ENCODE measurements around the gene AKAP17A. TPM values are rescaled to one million over a fixed set of nuclear protein-coding genes. Genes with fewer than 3 reads are reported as not detected.
A peak's percentile ranks its signal among the peaks of the same experiment; 100 is the strongest.

The AKAP17A gene
- total and polyA plus RNA-seq, 2 of the 13 experiments (the other 11 are each of a cell fraction or from before 2014, with no cell fraction given) = 20.5 to 26.5 TPM

DNA sequence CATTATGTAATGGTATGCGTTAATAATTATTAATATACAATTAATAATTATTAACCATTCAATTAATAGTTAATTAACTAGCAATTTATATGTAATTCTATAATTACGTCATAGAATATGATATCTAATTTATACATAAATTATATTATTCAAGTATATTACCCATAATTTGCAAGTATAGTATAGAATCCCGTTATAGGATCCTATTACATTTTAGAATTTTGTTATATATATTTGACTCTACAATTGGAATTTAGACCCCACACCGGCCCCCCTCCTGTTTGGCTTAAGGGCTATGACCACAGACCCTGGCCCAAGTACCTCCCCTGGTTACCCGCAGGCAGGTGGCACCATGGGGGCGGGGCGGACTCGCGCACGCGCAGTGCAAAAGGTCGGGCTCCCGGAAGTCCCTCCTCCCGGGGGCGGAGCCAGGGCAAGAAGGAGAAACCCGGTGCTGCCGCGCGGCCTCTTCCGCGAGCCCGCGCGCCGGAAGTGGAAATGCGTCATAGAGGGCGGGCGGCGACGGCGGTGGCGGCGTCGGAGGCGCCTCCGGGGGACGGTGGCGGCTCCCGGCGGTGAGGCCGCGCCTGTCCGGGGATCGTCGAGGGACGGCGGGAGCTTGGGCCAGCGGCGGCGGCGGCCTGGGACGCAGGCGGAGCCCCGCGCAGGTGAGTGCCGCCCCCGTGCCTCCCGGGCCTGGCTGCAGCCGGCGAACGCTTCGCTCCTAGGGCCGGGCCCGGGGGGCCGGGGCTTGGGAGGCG lies at the start of gene AKAP17A (continued):
- TF ChIP-seq BORCS8-MEF2B (CRISPR knock-in tag; IDR thresholded peaks at IDR 0.05) (0 out of 2 replicates have a peak, but pooled peaks have one; percentile 46), ELF1 (CRISPR knock-in tag; IDR thresholded peaks at IDR 0.05) (peak; percentile 93), JUND (CRISPR knock-in tag; IDR thresholded peaks at IDR 0.05) (no peak), FOXK1 (CRISPR knock-in tag; IDR thresholded peaks at IDR 0.05; ENCODE audit: borderline replicate concordance, low read depth) (peak; percentile 78; the same call in 1 of the 2 replicates), ZNF775 (CRISPR knock-in tag; IDR thresholded peaks at IDR 0.05; ENCODE audit: borderline replicate concordance) (no peak), HNRNPL (IDR thresholded peaks at IDR 0.05; ENCODE audit: low read depth, low read length) (0 out of 2 replicates have a peak, but pooled peaks have one; percentile 44), MEIS1 (CRISPR knock-in tag; IDR thresholded peaks at IDR 0.05; ENCODE audit: borderline replicate concordance) (peak; percentile 49; the same call in 1 of the 2 replicates), ZBTB7A (CRISPR knock-in tag; IDR thresholded peaks at IDR 0.05) (peak; percentile 36; the same call in 1 of the 2 replicates), SP1 (IDR thresholded peaks at IDR 0.05) (no peak), SP1 (CRISPR knock-in tag; IDR thresholded peaks at IDR 0.05) (peak; percentile 84), NR2C2 (CRISPR knock-in tag; IDR thresholded peaks at IDR 0.05; ENCODE audit: borderline replicate concordance) (peak; percentile 96), TEAD3 (CRISPR knock-in tag; optimal IDR thresholded peaks at IDR 0.05; ENCODE audit: borderline replicate concordance) (peak; percentile 21), PHF20 (CRISPR knock-in tag; IDR thresholded peaks at IDR 0.05) (peak; percentile 85), DMAP1 (CRISPR knock-in tag; IDR thresholded peaks at IDR 0.05) (peak; percentile 55; the same call in 1 of the 2 replicates), IKZF1 (IDR thresholded peaks at IDR 0.05) (no peak), ZNF549 (CRISPR knock-in tag; IDR thresholded peaks at IDR 0.05) (no peak), CREM (IDR thresholded peaks at IDR 0.05) (peak; percentile 71), CREM (CRISPR knock-in tag; IDR thresholded peaks at IDR 0.05) (no peak)
- TF ChIP-seq, protein P1, sequence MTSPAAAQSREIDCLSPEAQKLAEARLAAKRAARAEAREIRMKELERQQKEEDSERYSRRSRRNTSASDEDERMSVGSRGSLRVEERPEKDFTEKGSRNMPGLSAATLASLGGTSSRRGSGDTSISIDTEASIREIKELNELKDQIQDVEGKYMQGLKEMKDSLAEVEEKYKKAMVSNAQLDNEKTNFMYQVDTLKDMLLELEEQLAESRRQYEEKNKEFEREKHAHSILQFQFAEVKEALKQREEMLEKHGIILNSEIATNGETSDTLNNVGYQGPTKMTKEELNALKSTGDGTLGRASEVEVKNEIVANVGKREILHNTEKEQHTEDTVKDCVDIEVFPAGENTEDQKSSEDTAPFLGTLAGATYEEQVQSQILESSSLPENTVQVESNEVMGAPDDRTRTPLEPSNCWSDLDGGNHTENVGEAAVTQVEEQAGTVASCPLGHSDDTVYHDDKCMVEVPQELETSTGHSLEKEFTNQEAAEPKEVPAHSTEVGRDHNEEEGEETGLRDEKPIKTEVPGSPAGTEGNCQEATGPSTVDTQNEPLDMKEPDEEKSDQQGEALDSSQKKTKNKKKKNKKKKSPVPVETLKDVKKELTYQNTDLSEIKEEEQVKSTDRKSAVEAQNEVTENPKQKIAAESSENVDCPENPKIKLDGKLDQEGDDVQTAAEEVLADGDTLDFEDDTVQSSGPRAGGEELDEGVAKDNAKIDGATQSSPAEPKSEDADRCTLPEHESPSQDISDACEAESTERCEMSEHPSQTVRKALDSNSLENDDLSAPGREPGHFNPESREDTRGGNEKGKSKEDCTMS (CRISPR knock-in tag; conservative IDR thresholded peaks at IDR 0.05) = no peak
- TF ChIP-seq, protein P2, sequence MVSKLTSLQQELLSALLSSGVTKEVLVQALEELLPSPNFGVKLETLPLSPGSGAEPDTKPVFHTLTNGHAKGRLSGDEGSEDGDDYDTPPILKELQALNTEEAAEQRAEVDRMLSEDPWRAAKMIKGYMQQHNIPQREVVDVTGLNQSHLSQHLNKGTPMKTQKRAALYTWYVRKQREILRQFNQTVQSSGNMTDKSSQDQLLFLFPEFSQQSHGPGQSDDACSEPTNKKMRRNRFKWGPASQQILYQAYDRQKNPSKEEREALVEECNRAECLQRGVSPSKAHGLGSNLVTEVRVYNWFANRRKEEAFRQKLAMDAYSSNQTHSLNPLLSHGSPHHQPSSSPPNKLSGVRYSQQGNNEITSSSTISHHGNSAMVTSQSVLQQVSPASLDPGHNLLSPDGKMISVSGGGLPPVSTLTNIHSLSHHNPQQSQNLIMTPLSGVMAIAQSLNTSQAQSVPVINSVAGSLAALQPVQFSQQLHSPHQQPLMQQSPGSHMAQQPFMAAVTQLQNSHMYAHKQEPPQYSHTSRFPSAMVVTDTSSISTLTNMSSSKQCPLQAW (CRISPR knock-in tag; IDR thresholded peaks at IDR 0.05) = peak; percentile 50; the same call in 1 of the 2 replicates
- TF ChIP-seq, protein P3, sequence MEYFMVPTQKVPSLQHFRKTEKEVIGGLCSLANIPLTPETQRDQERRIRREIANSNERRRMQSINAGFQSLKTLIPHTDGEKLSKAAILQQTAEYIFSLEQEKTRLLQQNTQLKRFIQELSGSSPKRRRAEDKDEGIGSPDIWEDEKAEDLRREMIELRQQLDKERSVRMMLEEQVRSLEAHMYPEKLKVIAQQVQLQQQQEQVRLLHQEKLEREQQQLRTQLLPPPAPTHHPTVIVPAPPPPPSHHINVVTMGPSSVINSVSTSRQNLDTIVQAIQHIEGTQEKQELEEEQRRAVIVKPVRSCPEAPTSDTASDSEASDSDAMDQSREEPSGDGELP (IDR thresholded peaks at IDR 0.05; ENCODE audit: borderline replicate concordance, low read depth) = peak; percentile 27; the same call in 1 of the 2 replicates
- TF ChIP-seq, protein P4, sequence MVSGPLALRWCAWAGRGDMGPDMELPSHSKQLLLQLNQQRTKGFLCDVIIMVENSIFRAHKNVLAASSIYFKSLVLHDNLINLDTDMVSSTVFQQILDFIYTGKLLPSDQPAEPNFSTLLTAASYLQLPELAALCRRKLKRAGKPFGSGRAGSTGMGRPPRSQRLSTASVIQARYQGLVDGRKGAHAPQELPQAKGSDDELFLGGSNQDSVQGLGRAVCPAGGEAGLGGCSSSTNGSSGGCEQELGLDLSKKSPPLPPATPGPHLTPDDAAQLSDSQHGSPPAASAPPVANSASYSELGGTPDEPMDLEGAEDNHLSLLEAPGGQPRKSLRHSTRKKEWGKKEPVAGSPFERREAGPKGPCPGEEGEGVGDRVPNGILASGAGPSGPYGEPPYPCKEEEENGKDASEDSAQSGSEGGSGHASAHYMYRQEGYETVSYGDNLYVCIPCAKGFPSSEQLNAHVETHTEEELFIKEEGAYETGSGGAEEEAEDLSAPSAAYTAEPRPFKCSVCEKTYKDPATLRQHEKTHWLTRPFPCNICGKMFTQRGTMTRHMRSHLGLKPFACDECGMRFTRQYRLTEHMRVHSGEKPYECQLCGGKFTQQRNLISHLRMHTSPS (CRISPR knock-in tag; IDR thresholded peaks at IDR 0.05; ENCODE audit: low read depth) = 0 out of 2 replicates have a peak, but pooled peaks have one; percentile 26
- TF ChIP-seq, protein P5, sequence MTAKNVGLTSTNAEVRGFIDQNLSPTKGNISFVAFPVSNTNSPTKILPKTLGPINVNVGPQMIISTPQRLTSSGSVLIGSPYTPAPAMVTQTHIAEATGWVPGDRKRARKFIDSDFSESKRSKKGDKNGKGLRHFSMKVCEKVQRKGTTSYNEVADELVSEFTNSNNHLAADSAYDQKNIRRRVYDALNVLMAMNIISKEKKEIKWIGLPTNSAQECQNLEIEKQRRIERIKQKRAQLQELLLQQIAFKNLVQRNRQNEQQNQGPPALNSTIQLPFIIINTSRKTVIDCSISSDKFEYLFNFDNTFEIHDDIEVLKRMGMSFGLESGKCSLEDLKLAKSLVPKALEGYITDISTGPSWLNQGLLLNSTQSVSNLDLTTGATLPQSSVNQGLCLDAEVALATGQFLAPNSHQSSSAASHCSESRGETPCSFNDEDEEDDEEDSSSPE (CRISPR knock-in tag; IDR thresholded peaks at IDR 0.05) = peak; percentile 61; the same call in 1 of the 2 replicates

Measured in HepG2 (cell line).